ENCODE measurements around the gene CNTN2. TPM values are rescaled to one million over a fixed set of nuclear protein-coding genes. Genes with fewer than 3 reads are reported as not detected.

Gene CNTN2
- total and polyA plus RNA-seq, 8 donors = 0.12 to 2.2 (median 0.58) TPM; not detected in 3

DNA sequence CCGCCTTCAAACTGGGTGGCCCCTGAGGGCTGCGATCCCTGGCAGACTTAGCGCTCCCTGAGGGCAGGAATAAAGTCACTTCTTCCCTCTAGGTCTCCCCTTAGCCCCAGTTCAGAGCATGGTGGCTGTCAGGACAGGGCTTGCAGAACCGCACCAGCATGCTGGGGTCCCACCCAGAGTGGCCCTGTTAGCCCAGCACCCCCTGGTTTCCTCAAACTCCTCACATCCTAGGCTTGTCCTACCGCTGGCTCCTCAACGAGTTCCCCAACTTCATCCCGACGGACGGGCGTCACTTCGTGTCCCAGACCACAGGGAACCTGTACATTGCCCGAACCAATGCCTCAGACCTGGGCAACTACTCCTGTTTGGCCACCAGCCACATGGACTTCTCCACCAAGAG is 15.8 kb downstream of the CNTN2 start:
- no peak for DNase-seq
- peaks cover 0 to 22% (median 0%) of the 10 kb centered on the region in 3 donors for H3K27me3 ChIP-seq
- 92 to 97% (median 95%) methylated on average over 7 to 12 of the region's 12 CpGs for WGBS, 5 donors
- no peaks in the 10 kb centered on the region for H3K9me3 ChIP-seq
- no peak overlapping the region for H3K4me3 ChIP-seq
- intact Hi-C loops (cut with DNase I; ENCODE audit: low total_unique reads) = loop anchor here (5.0 kb wide), 1 partner anchor 72 kb away; no protein-coding TSS in a partner anchor
- H3K36me3 ChIP-seq = no peaks in the 10 kb centered on the region
- H3K4me1 ChIP-seq = peaks cover 0 to 8% (median 3%) of the 10 kb centered on the region in 4 donors
- no peak overlapping the region for H3K27ac ChIP-seq
- TF ChIP-seq POLR2AphosphoS5 (IDR thresholded peaks at IDR 0.05) = no peak
- no peak for TF ChIP-seq EP300 (IDR thresholded peaks at IDR 0.05)
- TF ChIP-seq POLR2A (IDR thresholded peaks at IDR 0.05) = no peak
- TF ChIP-seq, protein P1, sequence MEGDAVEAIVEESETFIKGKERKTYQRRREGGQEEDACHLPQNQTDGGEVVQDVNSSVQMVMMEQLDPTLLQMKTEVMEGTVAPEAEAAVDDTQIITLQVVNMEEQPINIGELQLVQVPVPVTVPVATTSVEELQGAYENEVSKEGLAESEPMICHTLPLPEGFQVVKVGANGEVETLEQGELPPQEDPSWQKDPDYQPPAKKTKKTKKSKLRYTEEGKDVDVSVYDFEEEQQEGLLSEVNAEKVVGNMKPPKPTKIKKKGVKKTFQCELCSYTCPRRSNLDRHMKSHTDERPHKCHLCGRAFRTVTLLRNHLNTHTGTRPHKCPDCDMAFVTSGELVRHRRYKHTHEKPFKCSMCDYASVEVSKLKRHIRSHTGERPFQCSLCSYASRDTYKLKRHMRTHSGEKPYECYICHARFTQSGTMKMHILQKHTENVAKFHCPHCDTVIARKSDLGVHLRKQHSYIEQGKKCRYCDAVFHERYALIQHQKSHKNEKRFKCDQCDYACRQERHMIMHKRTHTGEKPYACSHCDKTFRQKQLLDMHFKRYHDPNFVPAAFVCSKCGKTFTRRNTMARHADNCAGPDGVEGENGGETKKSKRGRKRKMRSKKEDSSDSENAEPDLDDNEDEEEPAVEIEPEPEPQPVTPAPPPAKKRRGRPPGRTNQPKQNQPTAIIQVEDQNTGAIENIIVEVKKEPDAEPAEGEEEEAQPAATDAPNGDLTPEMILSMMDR (IDR thresholded peaks at IDR 0.05) = no peak

DNA sequence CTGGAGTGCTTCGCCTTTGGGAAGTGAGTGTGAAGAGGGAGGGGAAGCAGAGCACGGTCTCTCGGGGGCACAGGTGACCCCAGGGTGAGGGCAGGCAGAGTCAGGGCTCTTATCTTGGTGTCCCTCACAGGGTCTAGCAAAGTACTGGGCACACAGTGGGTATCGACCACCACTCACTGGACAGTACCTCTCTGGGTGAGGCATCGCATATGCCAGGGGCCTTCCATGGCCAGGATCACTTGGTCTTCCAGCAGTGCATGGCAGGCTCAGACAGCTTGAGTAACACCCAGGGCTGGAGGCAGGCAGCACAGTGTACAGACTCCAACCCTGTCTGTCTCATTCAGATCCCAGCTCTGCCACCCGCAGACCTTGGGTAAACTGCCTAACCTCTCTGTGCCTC is 16.6 kb downstream of the CNTN2 start:
- TF ChIP-seq POLR2AphosphoS5 (IDR thresholded peaks at IDR 0.05) = no peak
- no peak for TF ChIP-seq EP300 (IDR thresholded peaks at IDR 0.05)
- TF ChIP-seq, protein P1 (IDR thresholded peaks at IDR 0.05) = no peak
- TF ChIP-seq POLR2A (IDR thresholded peaks at IDR 0.05) = no peak
- Histone ChIP-seq H3K27ac (no peak overlapping the region), H3K9me3 (no peaks in the 10 kb centered on the region), H3K4me1 (peaks cover 0 to 8% (median 3%) of the 10 kb centered on the region in 4 donors), H3K36me3 (no peaks in the 10 kb centered on the region), H3K27me3 (peaks cover 0 to 14% (median 0%) of the 10 kb centered on the region in 3 donors), H3K4me3 (no peak overlapping the region)
- DNase-seq = no peak
- 79 to 96% (median 90%) methylated on average over 3 to 6 of the region's 6 CpGs for whole genome bisulfite sequencing, 5 donors
- intact Hi-C loops (cut with DNase I; ENCODE audit: low total_unique reads) = loop anchor here (5.0 kb wide), 1 partner anchor 72 kb away; no protein-coding TSS in a partner anchor

DNA sequence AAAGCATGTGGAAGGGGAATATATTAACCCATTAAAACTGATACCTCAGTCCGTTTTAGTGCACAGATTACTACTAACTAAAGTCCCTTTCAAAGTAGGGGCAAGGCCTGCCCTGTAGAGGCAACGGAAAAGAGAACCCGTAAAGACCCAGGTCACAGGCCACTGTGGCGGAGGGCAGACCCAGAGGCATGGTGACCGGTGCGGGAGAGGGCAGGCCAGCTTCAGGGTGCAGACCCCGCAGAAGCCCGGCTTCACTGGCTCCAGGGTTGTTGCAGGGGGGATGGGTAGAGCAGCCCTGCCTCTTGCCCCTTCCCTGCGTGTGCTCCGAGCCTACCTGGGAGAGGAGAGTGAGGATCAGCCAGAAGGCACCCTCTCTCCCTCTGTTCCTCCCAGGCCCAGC is 17.7 kb downstream of the CNTN2 start:
- no peaks in the 10 kb centered on the region for H3K36me3 ChIP-seq
- no peak overlapping the region for H3K27ac ChIP-seq
- TF ChIP-seq, protein P1 (IDR thresholded peaks at IDR 0.05) = no peak
- peaks cover 0 to 10% (median 0%) of the 10 kb centered on the region in 3 donors for H3K27me3 ChIP-seq
- intact Hi-C loops (cut with DNase I; ENCODE audit: low total_unique reads) = no loop called here
- peaks cover 0 to 8% (median 3%) of the 10 kb centered on the region in 4 donors for H3K4me1 ChIP-seq
- H3K9me3 ChIP-seq = no peaks in the 10 kb centered on the region
- WGBS, 5 donors = 72 to 95% (median 86%) methylated on average over 8 to 10 of the region's 10 CpGs
- no peak overlapping the region for H3K4me3 ChIP-seq
- no peak for DNase-seq

DNA sequence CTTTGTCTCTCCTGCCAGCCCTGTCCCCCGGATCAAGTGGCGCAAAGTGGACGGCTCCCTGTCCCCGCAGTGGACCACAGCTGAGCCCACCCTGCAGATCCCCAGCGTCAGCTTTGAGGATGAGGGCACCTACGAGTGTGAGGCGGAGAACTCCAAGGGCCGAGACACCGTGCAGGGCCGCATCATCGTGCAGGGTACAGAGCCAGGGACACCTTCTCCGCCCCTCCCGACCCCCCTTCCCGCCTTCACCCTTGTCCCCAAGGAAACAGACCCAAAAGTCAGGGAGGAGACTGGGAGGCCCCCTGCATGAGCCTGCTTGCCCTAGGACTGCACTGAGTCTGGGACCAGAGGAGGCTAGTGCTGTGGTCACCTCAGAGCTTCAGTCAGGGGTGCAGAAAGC is 18.2 kb downstream of the CNTN2 start:
- Histone ChIP-seq H3K27me3 (peaks cover 0 to 12% (median 0%) of the 10 kb centered on the region in 3 donors), H3K36me3 (no peaks in the 10 kb centered on the region), H3K9me3 (no peaks in the 10 kb centered on the region), H3K4me1 (peaks cover 0 to 8% (median 3%) of the 10 kb centered on the region in 4 donors), H3K4me3 (no peak overlapping the region), H3K27ac (no peak overlapping the region)
- DNase-seq = no peak
- intact Hi-C loops (cut with DNase I; ENCODE audit: low total_unique reads) = no loop called here
- TF ChIP-seq POLR2A (IDR thresholded peaks at IDR 0.05) (no peak), POLR2AphosphoS5 (IDR thresholded peaks at IDR 0.05) (no peak), EP300 (IDR thresholded peaks at IDR 0.05) (no peak)
- TF ChIP-seq, protein P1 (IDR thresholded peaks at IDR 0.05) = no peak
- 73 to 89% (median 76%) methylated on average over 7 to 14 of the region's 14 CpGs for WGBS, 5 donors
